Activated T-cell treated with anti-CD3 and anti-CD28 coated beads for 48 hours (primary cell): ENCODE results near the gene TSPAN9.
A peak's percentile ranks its signal among the peaks of the same experiment; 100 is the strongest.

Source experiments
- DNase-seq: peaks from one replicate; pipeline ENCODE4 v3.0.0-alpha.2; 2020; ENCODE audit warnings: low read depth

Gene TSPAN9

GRCh38 chr12:3124917-3125316, 47.7 kb downstream of the TSPAN9 start:
- DNase-seq, result no peak

DNA sequence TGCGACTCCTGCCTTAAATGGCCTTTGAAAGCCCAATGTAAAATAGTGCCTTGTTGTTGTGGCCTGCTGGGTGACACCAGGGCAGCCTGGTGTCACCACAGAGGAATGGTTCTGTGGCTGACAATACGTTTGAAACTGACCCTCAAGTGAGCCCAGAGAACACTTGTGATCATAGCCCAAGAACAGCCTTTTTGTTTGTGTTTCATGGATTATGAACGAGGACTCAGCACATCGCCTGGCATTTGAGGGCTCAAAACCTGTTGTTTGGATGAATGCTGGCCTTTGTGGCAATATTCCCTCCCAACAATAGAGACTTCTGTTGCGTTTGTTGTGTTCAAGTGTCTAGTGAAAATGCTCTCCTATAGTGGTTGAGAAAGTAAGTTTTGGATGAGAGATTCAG, 48.5 kb downstream of the TSPAN9 start:
- DNase-seq, result no peak

DNA sequence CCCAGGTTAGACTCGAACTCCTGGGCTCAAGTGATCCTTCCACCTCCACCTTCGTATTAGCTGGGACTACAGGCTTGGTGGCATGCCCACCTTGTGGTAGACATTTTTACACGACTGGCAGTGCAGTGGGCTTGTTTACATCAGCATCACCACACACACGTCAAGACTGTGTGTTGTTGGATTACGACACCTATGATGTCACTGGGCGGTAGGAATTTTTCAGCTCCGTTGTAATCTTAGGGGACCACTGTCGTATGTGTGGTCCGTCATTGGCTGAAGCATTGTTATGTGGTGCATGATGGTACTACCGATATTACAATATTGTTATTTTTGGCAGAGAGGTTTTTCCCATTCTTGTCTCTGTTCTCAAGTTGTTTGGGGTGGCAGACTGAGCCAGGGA, 50.7 kb downstream of the TSPAN9 start:
- no peak for DNase-seq

DNA sequence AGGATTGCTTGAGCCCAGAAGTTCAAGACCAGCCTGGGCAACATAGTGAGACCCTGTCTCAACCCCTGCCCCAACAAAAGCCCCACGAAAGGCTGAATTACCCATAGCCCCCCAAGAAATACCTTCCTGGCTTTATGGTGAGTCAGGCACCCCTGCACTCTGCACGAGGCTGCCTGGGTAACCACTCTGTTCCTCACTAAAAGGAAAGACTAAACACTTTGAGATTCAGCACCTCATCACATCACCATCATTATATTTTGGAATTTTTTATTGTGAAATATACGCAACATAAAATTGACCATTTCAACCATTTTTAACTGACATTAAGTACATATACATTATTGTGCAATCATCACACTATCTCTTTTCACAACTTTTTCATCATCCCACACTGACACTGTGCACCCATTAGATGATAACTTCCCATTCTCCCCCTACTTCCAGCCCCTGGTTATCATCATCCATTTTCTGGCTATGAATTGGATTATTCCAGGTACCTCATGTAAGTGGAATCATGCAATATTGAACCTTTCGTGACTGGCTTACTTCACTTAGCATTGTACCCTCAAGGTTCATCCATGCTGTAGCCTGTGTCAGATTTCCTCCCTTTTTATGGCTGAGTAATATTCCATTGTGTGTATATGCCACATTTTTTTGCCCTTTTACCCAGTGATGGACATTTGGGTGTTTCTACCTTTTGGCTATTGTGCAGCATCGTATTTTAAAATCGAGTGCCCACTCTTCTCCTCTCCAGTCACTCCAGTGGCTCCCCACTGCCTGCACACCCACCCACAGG, 51.5 kb downstream of the TSPAN9 start:
- DNase-seq, result no peak

DNA sequence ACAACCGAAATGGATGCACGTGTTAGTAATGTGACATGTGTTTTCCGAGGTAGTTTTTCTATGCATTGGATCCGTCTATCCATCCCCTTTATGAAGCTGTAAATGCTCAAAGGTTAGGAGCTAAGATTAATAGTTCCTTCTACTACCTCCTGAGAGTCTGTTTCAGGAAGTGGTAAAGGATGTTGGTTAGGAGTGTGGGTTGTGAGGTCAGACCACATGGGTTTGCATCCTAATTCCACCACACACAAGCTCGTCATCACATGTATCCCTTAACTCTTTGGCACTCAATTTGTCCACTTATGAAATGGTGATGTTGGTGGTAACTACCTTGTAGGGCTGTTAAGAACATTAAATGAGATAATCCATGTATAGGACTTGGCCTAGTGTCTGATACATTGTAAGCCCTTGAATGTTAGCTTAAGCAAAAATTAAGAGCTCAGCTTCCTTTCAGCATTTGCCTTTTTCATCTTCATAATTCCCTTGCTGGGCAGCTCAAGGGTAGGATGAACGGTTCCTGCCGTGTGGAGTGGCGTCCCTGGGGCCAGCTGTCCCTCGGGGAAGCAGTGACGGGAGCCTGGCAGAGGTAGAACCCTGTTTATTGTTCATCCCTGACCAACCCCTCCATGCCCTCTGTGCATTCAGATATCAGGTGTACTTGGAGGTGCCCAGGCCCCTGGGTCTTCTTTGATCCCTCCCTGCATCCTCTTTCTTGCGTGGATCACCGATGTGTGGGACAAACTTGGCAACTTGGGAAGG, 52.3 kb downstream of the TSPAN9 start:
- DNase-seq, result peak; percentile 10

GRCh38 chr12:3130057-3130830, 53.1 kb downstream of the TSPAN9 start:
- no peak for DNase-seq

DNA sequence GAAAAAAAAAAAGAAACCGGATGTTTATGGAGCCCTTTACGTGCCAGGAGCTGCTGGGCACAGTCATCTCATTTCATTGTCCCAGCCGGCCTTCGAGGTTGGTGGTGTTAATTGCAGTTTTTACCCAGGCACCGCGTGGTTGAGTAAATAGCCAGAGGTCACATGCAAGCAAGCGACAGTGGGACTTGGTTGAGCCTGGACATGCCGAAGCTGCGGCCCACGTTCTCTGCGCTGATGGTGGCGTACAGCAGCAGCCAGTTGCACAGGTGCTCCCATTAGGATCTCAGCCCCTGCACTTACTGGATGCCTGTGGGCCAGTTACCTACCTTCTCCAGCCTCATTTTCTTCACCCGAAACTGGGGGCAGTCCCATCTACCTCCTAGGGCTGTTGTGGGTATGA, 54.0 kb downstream of the TSPAN9 start:
- DNase-seq, result no peak

DNA sequence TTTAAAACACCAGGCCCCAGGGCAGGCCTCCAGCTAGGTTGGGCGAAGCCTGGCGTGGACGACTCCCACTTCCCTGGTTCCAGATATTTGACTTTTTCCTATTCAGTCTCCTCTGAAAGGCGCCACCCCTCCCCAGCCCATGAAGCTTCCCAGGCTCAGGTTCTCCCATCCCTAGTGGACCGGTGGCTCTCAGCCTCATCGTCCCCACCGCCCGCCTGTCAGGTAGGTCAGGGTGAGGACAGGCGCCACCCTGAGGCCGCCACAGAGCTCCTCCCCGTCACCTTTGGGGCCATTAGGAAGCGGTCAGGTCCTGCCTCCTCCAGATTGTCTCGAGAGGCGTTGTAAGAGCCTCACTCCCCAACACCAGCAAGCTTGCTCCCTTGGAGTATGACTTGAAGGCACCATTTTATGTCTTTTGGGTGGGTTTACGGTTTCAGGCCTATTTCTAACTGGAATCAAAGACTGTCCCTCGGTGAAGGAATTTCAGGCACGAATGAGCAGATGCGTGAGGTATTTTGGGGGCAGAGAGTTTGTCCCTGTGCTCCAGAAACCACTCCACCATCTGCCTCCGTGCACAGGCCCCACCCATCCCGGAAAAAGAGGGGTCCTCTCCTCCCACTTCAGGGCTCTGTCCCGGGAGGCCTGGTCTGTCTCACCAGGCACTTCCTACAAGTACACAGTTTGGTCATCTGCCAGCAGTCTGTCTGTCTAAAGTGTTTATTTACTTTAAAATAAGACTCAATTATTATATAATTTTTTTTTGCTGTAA, 55.6 kb downstream of the TSPAN9 start:
- DNase-seq, result no peak

- DNase-seq, result no peak
Measured at GRCh38 chr12:3133405-3133783, 56.2 kb downstream of the TSPAN9 start.

GRCh38 chr12:3134126-3134525, 56.9 kb downstream of the TSPAN9 start:
- DNase-seq, result no peak

- DNase-seq, result no peak
Measured at GRCh38 chr12:3134526-3135135, 57.5 kb downstream of the TSPAN9 start.

GRCh38 chr12:3135522-3136461, 58.6 kb downstream of the TSPAN9 start:
- DNase-seq, result peak; percentile 9

DNA sequence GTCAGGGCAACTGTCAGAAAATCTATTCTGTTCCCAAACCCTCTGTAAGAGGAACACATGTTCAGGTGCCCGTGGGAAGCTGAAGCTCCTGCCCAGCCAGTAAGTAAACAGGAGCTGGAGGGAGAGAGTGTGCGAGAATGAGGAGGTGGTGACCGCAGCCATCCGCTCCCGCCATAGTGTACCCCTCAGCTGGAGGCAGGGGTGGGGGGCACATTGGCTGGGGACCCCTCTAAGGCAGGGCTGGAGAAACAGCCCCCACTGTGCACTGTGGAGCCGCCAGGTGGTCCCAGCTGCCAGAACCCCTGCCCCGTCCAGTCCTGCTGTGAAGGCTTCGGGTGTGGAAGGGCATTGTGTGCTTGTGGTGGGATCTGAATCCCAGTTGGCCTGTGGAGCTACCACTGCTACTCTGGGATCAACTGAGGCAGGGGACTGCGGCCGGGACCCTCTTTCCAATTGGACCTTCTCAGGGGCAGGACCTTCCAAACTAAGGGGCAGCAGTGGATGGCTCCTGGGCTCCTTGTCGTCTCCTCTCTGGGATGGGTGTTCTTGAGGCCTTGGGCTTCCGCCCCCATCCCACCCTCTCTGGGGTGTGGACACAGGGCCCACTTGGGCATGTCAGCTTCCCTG, 59.6 kb downstream of the TSPAN9 start:
- DNase-seq, result no peak

DNA sequence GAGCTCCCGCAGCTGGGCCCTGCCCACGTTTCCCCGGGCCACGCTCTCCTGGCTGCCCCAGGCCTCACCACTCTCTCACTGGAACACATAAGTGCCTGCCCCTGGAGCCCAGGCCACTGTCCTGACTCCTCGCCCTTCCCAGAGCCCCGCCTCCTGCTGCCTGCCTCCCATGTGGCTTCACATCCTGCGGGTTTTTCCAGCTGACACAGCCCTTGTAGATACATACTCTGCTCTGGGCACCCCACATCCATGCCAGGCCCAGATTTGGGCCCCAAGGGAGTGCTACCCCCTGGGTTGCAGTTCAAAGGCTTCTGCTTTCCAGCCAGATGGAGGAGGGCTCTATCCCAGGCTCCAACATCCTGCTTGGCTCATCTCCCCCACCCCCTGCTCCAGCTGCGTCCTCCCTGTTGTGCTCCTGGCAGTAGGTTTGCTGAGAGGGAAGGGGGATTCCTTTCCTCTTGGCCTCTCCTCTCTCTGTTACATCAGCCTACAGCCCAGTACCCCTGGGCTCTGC, 60.1 kb downstream of the TSPAN9 start:
- no peak for DNase-seq

DNA sequence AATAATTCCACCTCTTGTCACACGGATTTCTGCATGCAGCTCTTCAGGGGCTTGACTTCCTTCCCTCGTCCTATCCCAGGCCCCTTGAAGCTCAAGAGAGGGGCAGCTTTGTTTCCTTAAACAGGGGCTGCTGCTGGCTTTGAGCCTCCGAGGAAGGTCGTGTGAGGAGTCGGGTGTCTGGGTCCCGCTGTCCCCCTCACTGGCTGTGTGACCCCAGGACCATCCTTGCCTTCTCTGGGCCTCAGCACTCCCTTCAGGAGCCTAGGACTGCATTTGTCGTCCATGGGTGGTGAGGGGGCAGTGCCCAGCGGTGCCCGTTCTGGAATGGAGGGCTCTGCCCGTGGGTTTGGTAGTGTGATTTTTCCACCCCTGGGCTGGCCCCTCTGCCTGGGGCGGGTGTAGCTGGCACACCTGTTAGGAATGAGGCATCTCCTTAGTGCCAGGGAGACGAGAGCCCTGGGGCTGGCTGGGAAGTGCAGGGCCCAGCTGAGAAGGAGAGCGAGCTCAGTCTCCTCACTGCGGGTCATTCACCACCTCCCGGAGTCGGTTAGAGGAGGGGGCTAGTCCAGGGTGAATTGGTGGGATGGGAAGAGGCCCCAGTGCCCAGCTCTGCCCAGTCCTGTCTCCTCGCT, 60.8 kb downstream of the TSPAN9 start:
- no peak for DNase-seq

DNA sequence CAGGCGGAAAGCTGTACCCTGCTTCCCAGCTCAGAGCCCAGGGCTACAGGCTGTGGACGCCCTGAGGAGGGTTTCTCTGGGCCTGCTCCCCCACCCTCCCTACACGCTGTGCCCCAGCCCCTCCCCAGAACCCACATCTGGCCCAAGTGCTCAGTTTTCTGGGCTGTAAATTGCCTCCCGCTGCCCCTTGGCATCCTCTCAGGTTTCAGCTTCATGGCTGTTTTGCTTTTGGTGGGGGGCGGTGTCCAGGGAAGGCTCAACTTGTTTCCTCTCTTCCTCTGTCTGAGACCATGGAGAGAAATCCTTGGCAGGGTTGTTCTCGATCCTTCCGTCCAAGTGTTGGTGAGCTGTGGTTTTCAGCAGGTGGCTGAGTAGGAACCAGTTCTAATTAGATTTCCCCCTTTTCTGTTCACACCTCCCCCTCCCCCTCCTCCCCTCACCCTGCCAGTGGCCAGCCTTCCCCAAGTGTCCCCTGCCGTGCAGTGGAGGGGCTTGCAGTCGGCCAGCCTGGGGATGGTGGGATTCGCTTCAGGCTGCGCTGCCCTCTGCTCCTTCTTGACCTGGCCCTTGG, 61.8 kb downstream of the TSPAN9 start:
- DNase-seq, result no peak

DNA sequence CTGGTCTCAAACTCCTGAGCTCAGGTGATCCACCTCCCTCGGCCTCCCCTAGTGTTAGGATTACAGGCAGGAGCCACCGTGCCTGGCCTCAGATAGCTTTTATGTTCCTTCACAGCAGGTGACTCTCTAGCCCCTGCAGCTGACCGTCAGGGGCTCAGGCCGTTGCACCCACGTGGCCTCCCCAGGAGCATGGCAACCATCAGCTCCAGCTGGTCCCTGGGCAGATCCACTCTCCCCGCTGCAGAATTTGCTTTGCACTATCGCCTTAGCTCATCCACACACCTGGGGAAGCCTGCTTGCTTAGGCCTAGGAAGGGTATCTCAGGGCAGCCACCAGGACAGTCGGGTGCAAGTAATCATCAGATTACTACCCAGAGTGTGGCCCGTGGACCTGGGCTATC, 62.6 kb downstream of the TSPAN9 start:
- DNase-seq, result no peak

GRCh38 chr12:3140284-3140683, 63.1 kb downstream of the TSPAN9 start:
- DNase-seq, result no peak
